Ovary (tissue), 9 donors: Measurements from ENCODE around the gene CAMKV. TPM values are rescaled to one million over a fixed set of nuclear protein-coding genes. Genes with fewer than 3 reads are reported as not detected.

Experiments
- DNase-seq, 5 donors: peaks; one replicate each; pipeline ENCODE4 v3.0.0-alpha.2; 2019 to 2020
- H3K27ac ChIP-seq, 2 donors: fragments of 200-600 bp; one replicate each; pipeline versions ENCODE4 v1.5.1 to v1.8.0; 2019 to 2022
- H3K27me3 ChIP-seq: fragments of 200-600 bp; one replicate; pipeline ENCODE4 v1.8.0; 2022
- H3K36me3 ChIP-seq: fragments of 200-600 bp; sonication (generic); one replicate; pipeline ENCODE4 v1.5.1; 2019
- H3K4me1 ChIP-seq: one replicate; pipeline ENCODE4 v1.8.1; 2013; ENCODE audit warnings: mild to moderate bottlenecking, moderate library complexity; ENCODE audit not compliant: insufficient read depth
- H3K4me3 ChIP-seq: fragments of 200-600 bp; sonication (generic); one replicate; pipeline ENCODE4 v1.5.1; 2017
- H3K9me3 ChIP-seq, 2 donors: fragments of 200-600 bp in 1 of 2; sonication (generic) in 1 of 2; one replicate each; pipeline versions ENCODE4 v1.5.1 to v1.8.1; 2013 to 2019; ENCODE audit warnings: mild to moderate bottlenecking in 1 of 2, moderate library complexity in 1 of 2
- EP300 ChIP-seq: sonication (generic); formaldehyde crosslinking; IDR thresholded peaks from one replicate; pipeline ENCODE4 v1.6.1; 2017; ENCODE audit warnings: antibody characterized with exemption
- POLR2A ChIP-seq: fragments of 450-650 bp; IDR thresholded peaks from one replicate; pipeline ENCODE4 v1.6.1; 2017; ENCODE audit warnings: antibody characterized with exemption, mild to moderate bottlenecking, moderate library complexity
- WGBS, 3 donors: extraction: QIAGEN DNeasy Blood & Tissue Kit in 1 of 3; methylation state at CpG; one replicate each; pipeline versions ENCODE4 v1.1.5 to v1.1.7; 2013 to 2017; 5-methylcytosine and 5-hydroxymethylcytosine counted together
- intact Hi-C, 4 donors: fragments of 100-400 bp; cut with DNase I; formaldehyde crosslinking; loops; one replicate each; pipeline versions ENCODE4 v1.11.0 to v1.15.1; 2022 to 2023
- polyA plus RNA-seq, 2 donors: library from polyadenylated mRNA; stranded (reverse); fragments of 200-250 nt in 1 of 2; fragments of 350-450 nt in 1 of 2; fragmentation: Illumina TruSeq in 1 of 2; extraction: RNeasy Lipid Tissue Mini Kit (QIAGEN cat#74804) in 1 of 2; gene quantifications; one replicate each; pipeline ENCODE4 v1.2.3, GENCODE V29; 2013 to 2014
- total RNA-seq, 7 donors: library from RNA; depleted of rRNA in 2 of 7; stranded (reverse); fragments of >200 nt in 2 of 7; fragmentation: NEBNext Ultra II Directional in 3 of 7; extraction: Animal tissue kit (Norgen Biotek cat#: 25700) in 3 of 7; gene quantifications; one replicate each; pipeline versions ENCODE4 v1.1.0 to v1.2.4, GENCODE V29; 2016 to 2023
- TF ChIP-seq, protein P1 (sequence below), 3 donors: fragments of 450-650 bp in 2 of 3; fragments of 200-600 bp in 1 of 3; IDR thresholded peaks; one replicate each; pipeline versions ENCODE4 v1.5.1 to v1.8.0; 2016 to 2022; ENCODE audit warnings: antibody characterized with exemption in 3 of 3, mild to moderate bottlenecking in 1 of 3
- donor health status: DM: no; HTN: no; CAD: no; lungs with moderate emphysema.
- donor health status: DM: no; HTN: no; CAD: no.
- donor health status: Bipolar disorder and iron deficiency.
- donor health status: DM: yes; HTN: yes; CAD: no.
- donor health status: DM: no; HTN: no; CAD: no.
- donor health status: DM: yes; HTN: yes; CAD: no.

CAMKV gene
- total and polyA plus RNA-seq, 9 donors = 0.18 TPM; not detected in 8

DNA sequence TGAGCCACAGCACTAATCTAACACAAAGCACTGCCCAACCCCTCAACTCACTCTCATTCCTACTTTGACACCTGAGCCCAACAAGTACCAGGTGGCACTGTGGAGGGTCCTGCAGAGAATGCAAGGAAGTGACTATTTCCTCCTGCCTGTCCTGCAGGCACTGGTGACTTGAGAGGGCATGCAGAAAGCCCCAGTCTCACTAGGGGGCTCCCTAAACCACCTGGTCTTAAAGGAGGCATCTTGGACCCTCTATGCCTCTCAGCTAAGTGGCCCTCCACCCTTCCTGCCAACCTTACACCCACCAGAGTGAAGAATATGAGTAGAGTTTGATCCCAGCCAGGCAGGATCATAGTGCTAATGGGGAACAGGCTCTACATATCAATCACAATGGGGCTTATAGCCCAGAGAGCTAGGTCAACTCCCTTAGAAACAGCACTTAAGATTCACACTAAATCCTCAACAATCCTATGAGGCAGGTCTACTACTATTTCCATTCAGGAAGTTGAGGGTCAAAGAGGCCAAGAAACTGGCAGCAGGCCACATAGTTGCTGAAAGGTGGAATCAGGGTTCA is 28.5 kb downstream of the CAMKV start:
- TF ChIP-seq, protein P1, sequence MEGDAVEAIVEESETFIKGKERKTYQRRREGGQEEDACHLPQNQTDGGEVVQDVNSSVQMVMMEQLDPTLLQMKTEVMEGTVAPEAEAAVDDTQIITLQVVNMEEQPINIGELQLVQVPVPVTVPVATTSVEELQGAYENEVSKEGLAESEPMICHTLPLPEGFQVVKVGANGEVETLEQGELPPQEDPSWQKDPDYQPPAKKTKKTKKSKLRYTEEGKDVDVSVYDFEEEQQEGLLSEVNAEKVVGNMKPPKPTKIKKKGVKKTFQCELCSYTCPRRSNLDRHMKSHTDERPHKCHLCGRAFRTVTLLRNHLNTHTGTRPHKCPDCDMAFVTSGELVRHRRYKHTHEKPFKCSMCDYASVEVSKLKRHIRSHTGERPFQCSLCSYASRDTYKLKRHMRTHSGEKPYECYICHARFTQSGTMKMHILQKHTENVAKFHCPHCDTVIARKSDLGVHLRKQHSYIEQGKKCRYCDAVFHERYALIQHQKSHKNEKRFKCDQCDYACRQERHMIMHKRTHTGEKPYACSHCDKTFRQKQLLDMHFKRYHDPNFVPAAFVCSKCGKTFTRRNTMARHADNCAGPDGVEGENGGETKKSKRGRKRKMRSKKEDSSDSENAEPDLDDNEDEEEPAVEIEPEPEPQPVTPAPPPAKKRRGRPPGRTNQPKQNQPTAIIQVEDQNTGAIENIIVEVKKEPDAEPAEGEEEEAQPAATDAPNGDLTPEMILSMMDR (IDR thresholded peaks at IDR 0.05) = no peak
- no peak for TF ChIP-seq POLR2A
- TF ChIP-seq EP300 = no peak
- intact Hi-C loops = loop anchor here (2.0 to 10.0 kb wide), 3 partner anchors 38 to 304 kb away; partner anchors contain the start of genes INKA1 (in 2 of the 4) and AMIGO3 (in 1 of the 4)

DNA sequence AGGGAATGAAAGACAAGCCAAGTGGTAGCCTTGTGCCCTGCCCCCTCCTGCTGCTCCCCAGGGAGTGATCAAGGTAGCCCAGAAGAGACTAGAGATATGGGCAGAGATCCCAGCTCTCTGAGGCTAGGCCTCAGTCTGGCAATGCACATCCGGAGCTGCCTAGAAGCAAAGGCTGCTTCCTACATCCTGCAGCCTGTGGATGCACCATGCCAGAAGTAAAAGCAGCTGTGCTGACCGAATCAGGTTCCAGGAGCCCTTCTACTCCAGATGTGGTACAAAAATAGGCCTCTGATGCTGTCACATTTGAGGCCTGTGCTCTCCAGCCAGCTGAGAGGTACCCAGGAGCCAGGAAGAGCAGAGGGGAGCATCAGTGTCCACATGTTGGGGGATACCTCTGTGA is 29.3 kb downstream of the CAMKV start:
- Histone ChIP-seq H3K4me1 (peaks cover 4% of the 10 kb centered on the region), H3K27me3 (no peaks in the 10 kb centered on the region), H3K9me3 (no peaks in the 10 kb centered on the region), H3K36me3 (no peaks in the 10 kb centered on the region), H3K27ac (no peak overlapping the region), H3K4me3 (no peak overlapping the region)
- DNase-seq = no peak
- TF ChIP-seq POLR2A = no peak
- TF ChIP-seq EP300 = no peak
- TF ChIP-seq, protein P1 (IDR thresholded peaks at IDR 0.05) = no peak
- intact Hi-C loops = loop anchor here (2.0 to 10.0 kb wide), 3 partner anchors 38 to 303 kb away; partner anchors contain the start of genes INKA1 (in 2 of the 4) and AMIGO3 (in 1 of the 4)
- WGBS, 3 donors = 62 to 71% (median 68%) methylated on average over 2 of the region's 2 CpGs

More for the DNA sequence above, 28.5 kb downstream of the CAMKV start:
- Histone ChIP-seq H3K4me3 (no peak overlapping the region), H3K27ac (no peak overlapping the region), H3K9me3 (no peaks in the 10 kb centered on the region), H3K27me3 (no peaks in the 10 kb centered on the region), H3K36me3 (no peaks in the 10 kb centered on the region), H3K4me1 (peaks cover 4% of the 10 kb centered on the region)
- DNase-seq = no peak

DNA sequence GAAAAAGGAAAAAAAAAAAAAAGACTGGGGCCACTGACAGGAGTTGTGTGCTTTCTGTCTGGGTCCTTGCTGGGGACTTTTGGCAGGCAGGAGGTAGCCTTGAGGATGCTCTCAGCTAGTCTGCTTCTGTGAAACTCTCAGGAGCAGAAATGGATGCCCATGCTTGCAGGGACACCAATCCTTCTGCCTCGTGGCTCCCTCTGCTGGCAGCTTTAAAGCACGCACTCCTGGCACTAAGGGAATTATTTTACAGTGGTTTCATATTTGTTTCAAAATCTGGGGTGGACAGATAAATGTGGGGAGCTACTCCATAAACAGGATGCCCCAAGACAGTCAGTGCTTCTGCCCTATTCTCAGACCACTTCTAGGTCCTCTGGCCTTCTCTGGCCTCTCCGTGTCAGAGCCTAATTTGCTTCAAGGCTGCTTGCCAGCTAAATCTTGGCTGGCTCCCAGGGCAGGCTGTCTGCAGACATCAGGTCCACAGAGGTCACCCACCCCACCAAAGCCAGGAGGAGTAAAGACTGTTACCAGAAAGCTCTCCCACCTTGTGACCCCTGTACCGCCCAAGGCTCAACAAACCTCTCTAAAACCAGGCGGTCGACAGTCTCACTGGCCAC is 30.4 kb downstream of the CAMKV start:
- Histone ChIP-seq H3K36me3 (no peaks in the 10 kb centered on the region), H3K9me3 (no peaks in the 10 kb centered on the region), H3K27me3 (no peaks in the 10 kb centered on the region), H3K4me3 (no peak overlapping the region), H3K27ac (no peak overlapping the region), H3K4me1 (peaks cover 4% of the 10 kb centered on the region)
- DNase-seq = peak; percentile 80 to 88 (median 85)
- TF ChIP-seq, protein P1 (IDR thresholded peaks at IDR 0.05) = peak; percentile 85 to 92 (median 91)
- TF ChIP-seq EP300 = no peak
- no peak for TF ChIP-seq POLR2A
- WGBS, 3 donors = 12 to 19% (median 17%) methylated on average over 6 of the region's 6 CpGs
- intact Hi-C loops = loop anchor here in 2 of 4 donors (2.0 kb wide), 2 partner anchors 34 to 36 kb away; partner anchors contain the start of gene INKA1 (in 1 of the 2)

DNA sequence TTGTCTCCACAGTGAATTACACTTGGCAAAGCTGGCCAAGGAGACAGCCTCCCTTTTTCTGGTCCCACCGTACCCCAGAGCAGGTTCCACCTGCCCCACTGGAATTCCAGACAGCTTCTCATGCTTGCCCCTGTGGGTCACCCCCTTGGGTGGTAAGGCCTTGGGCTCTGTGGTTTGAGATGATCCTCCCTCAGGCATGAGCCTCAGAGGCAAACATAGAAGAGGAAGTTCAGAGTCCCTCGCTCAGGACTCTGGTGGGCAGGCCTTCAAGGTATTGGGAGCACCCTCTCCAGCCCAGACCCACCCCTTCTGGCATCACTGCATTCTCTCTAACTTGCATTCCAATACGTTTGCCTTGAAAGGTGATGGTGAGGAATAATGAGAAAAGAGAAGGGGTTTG is 38.4 kb downstream of the CAMKV start:
- Histone ChIP-seq H3K36me3 (no peaks in the 10 kb centered on the region), H3K9me3 (no peaks in the 10 kb centered on the region), H3K4me1 (no peaks in the 10 kb centered on the region), H3K4me3 (no peak overlapping the region), H3K27ac (no peak overlapping the region), H3K27me3 (no peaks in the 10 kb centered on the region)
- 70 to 89% (median 81%) methylated on average over 3 of the region's 3 CpGs for WGBS, 3 donors
- TF ChIP-seq, protein P1 (IDR thresholded peaks at IDR 0.05) = no peak
- no peak for TF ChIP-seq EP300
- no peak for TF ChIP-seq POLR2A
- intact Hi-C loops = no loop called here
- no peak for DNase-seq
